AG20443 (cell line): ENCODE results near the gene IL1RN.

ENCODE experiments used
- DNase-seq: peaks from one replicate; pipeline ENCODE4 v3.0.0; 2012; ENCODE audit warnings: low spot score, mixed read lengths

IL1RN gene

DNA sequence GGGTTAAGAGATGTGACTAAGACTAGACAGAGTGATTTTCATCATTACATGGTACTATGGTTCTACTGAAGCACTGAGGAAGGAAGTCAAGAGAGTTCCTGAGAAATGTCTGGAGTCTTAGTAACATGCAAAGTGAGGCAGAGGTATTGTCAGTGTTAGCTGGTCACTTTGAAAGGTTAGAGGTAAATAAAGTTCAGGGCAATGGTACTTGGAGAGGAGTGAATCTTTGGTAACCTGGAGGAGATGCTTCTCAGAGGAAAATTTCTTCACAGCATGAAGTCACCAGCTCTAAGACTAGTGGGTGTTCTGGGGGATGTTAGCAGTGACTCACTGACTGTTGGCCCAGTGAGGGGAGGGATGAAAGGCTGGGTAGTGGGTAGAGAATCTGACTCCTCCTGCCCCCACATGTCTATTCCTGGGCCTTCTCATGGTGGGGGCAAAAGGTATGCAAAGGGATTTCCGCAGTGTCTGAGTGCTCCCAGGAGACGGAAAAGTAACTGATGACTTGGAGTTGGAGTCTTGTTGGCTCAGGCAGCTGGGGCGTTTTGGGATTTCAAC, 23.3 kb upstream of the IL1RN start:
- DNase-seq: no peak

DNA sequence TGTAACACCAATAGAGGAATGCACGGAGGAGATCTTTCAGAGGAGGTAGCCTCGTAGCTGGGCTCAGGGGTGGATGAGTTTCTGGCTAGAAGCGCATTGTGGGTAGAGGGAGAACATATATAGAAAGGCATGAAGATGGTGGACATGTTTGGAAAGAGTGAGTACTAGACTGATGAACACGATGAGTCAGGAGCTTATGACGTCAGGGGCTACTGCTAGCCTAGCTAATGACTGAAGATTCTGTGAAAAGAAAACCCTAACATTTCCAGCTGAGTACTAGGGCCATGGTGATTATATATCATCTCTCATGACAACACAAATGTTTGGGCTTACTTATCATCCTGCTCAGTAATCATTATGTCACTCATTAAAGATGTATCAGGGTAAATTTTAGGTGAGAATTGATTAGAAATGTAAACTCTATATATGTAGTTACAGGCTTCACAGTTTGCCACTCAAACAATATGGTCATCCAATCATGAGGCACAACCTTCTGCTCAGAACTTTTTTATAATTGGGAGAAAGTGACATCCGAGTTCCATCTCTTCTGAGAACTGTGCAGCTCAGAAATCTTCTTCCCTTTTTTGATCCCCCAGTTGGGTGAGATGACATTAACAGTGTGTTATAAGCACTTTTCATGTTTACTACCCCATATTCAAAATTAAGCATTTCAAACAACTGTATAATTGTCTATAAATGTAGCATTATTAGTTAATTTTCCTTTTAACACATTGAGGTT, 22.2 kb upstream of the IL1RN start:
- DNase-seq: peak; percentile 43

DNA sequence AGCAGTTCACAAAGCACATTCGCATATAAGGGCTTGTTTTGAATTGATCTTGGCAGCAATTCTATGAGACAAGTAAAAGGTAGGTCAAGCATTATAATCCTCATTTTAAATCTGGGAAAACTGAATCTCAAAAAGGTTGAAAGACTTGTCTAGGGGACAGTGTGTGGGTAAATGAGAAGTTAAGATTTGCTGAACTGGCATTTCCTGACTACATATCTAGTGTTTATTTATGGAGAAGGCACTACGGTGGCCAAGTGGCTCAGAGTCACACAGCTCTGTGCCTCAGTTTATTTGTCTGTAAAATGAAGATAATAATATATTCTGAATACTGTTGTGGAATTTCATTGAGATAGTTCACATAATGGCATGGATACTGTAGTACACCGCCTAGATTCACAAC, 16.3 kb upstream of the IL1RN start:
- no peak for DNase-seq

DNA sequence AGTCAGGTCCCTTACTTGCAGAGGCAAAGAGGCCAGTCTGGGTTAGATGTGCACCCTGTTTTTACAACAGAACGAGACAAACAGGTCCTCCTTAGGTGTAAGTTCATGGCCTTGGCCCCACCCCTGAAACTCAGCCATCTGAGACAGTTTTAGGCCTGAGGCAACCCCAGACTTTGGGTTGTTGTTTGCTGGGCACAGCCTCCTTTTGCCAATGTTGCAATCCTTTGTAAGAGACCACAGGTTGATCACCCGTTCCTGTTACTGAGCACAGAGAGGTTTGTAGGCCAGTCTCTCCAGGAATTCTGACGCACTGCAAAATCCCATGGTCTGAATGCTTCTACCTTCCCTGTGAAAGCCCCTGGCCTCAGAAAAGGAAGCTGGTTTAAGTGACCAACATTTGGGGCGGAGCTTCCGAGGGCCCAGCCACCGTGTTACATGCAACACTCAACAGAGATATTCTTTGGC, 15.5 kb upstream of the IL1RN start:
- no peak for DNase-seq

DNA sequence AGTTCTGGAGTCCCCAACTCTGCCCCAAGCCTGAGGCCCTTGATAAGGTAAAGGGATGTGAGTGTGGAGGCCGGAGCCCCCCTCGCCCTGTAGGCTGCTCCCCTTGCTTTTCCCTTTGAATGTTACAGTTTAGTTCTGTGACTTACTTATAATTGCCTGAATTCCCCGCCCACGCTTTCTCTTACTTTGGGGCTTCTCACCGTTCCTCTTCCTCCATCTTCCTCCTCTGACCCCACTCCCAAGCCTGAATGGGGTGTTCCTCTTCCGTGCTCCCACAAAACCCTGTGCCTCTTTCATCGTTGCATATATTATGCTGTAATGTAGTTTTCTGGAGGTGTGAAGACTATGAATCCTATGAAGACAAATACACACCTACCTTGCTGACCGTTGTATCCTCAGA, 15.0 kb upstream of the IL1RN start:
- no peak for DNase-seq

DNA sequence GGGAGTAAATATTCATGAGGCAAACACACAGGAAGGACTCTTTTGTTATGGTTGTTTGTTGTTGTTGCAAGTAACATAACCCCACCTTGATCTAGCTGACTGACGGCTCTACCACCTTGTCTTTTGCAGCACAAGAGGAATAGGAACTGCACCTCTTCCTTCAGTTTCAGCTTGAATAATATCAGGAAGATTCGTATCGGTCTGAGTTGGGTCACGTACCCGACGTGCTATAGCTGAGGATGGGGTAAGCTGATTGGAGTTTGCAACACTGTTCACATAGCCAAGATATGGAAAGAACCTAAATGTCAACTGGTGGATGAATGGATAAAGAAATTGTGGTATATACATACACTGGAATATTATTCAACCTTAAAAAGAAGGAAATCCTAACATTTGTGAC, 14.5 kb upstream of the IL1RN start:
- no peak for DNase-seq

DNA sequence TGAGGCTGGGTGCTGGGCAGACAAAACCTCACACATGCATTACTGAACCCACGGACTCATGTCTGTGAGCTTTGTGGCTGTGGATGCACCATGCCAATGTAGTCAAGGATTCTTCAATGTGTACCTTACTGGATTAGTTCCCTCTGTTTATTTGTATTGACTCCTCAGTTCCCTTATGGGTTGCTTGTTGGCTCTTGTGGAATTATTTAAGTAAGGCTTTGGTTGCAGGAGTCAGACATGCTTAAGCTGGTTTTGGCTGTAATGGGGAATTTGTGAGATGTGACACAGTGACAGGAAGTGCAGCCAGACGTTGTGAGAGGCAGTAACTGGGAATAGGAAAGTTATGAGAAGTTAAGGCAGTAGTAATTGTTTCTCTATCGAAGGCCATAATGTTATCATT, 13.6 kb upstream of the IL1RN start:
- no peak for DNase-seq

DNA sequence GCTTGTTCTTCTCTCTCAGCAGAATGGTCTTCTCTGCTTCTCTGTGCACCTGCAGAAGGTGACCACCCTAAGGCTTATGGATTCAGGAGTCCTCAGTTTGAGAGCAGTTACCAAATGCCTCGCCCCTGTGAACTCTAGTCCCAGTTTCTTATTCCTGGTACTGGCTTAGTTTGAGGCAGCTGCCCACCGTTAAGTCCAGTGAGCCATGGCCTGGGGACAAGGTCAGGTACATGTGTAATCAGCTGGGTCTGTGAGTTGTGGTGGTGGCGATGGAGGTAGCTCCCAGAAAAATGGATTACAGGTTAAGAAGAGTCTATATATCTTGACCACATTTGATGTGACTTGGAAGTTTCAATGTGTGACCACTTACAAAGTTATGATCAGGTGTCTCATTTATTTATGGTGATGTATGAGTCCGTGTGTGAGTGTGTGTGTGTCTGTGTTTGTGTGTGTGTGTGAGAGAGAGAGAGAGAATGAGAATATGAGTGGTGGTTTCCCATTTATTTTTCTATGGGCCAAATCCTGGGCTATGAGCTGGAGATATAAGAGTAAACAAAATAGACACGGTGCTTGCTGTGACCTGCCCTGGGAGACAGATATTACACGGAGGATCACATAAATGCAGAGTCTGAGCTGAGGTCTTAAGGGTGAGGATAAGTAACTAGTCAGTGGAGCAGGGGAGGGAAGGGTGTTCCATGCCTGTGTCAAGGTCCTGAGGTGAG, 13.0 kb upstream of the IL1RN start:
- no peak for DNase-seq

DNA sequence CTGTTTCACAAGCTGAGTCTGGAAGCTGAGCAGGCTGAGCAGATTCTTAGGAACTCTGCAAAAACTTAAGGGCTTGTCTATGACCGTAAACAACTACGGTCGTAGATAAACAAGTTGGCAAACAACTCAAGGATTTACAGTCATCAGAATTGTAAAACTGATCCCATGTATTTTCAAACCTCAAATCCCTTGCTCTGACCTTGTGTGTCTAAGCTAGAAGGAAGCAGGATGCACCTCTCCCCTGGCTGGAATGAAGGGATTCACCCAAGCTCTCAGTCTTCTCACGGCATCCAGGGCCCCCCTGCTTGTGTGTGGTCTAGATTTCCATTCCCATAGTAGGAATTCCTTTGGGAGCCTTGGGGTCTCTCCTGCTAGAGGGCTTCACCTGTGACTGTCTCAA, 12.4 kb upstream of the IL1RN start:
- DNase-seq: no peak

DNA sequence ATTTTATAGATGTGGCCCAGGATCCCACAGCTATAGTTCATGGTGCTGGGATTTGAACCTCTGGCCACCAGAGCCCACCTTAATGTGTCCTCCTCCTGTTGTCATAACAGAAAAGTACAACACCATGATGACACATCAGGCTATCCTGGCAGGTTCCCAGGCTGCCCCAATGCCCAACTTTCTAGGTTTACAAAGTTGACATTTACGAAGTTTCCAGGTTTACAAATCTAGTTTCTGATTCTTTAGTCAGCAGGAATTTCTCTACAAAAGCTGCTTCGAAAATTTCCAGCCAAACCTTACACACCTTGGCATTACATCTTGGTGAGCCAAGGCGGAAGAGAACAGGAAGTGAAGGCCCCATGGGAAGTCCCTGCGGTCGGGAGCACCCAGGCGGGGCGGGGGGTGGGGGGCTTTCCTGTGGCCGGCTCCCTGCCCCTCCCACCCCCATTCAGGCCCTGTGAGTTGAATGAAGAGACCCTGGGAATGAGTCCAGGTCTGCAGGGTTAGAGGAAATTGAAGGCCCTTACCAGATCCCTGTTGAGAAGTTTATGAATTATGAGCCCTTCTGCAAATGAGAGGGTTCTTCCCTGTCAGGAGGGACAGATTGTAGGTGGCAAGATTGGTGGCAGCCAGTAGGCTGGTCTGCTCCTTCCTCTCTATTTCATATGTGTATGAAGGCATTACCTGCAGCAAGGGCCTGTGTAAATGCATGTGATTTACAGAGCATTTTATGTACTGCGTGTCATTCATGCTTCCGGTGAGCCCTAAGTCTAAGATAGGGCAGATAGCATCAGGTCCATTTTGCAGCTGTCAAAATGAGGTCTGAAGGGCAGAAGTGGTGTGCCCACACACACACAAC, 11.1 kb upstream of the IL1RN start:
- DNase-seq: no peak

DNA sequence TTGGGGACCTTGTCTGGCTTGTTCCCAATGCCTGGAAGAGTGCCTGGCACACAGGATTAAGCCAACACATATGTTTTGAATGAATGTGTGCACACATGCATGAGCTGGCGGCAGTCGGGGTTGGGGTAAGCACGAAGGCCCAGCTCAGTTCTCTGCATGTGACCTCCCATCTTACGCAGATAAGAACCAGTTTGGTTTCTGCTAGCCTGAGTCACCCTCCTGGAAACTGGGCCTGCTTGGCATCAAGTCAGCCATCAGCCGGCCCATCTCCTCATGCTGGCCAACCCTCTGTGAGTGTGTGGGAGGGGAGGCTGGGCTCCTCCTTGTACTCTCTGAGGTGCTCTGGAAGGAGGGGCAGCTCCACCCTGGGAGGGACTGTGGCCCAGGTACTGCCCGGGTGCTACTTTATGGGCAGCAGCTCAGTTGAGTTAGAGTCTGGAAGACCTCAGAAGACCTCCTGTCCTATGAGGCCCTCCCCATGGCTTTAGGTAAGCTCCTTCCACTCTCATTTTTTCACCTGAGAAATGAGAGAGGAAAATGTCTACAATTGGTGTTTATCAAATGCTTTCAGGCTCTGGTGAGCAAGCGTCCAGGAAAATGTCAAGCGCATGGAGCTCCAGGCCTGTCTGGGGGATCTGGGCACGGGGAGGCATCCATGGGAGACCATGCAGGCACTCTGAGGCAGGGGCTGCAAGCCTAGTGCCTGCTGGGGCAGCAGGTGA, 9.7 kb upstream of the IL1RN start:
- DNase-seq: peak; percentile 93

DNA sequence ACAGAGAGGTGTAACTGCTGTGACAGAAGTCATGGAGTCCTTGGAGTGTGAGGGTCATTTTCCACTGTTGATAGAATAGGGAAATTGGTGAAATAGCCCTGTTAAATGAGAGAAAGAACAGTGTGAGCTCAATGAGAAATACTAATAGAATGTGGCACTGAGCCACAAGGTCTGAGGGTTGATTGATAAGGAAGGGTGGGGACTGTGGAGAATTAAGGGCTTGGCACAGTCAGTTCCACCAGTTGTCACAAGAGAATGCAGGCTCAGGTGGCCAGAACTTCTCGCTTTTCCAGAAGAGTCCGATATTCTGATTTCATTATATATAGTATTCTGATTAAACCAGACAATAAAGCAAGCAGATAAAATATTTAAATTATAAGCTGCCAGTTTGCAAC, 9.1 kb upstream of the IL1RN start:
- no peak for DNase-seq

DNA sequence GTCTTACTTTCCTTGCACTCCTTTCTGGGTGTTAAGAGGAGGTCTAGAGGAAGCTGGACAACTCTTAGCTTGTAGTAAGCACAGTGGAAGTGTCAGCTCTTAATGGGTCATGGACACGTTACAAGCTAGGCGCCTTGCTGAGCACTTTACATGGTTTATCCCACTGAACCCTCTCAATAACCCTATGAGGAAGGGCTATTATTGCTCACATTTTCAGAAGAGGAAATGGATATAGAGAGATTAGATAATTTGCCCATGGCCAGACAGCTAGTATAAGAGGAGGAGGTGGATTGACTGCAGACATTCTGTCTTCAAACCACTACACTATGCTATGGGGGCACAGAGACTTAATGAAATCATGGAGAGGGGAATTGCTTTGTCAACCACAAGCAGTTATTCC, 8.3 kb upstream of the IL1RN start:
- DNase-seq: no peak

DNA sequence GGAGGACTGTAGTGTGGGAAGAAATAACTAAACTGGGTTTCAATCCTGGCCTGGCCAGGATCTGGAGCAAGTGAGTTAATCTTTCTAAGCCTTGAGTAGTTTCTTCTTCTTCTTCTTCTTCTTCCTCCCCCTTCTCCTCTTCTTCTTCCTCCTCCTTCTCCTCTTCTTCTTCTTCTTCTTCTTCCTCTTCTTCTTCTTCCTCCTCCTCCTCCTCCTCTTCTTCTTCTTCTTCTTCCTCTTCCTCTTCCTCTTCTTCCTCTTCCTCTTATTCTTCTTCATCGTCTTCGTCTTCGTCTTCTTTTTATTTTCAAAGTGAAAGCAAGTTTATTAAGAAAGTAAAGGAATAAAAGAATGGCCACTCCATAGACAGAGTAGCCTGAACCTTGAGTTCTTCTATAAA, 6.5 kb upstream of the IL1RN start:
- no peak for DNase-seq

DNA sequence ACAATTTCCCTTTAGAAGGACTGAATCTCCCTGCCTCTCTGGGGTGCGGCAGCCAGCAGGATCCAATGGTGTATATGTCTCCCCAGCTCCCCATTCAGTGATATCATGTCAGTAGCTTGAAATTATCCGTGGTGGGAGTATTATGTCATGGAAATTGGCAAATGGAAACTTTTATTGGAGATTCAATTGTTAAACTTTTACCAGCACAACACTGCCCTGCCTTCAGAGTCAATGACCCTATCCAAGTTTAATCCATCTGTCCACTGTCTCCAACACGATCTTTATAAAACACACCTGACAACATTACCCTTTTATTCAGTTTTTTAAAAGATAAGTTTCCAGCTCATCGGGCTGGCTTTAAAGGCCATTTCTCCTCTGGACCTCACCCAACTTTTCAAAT, 5.0 kb upstream of the IL1RN start:
- no peak for DNase-seq

DNA sequence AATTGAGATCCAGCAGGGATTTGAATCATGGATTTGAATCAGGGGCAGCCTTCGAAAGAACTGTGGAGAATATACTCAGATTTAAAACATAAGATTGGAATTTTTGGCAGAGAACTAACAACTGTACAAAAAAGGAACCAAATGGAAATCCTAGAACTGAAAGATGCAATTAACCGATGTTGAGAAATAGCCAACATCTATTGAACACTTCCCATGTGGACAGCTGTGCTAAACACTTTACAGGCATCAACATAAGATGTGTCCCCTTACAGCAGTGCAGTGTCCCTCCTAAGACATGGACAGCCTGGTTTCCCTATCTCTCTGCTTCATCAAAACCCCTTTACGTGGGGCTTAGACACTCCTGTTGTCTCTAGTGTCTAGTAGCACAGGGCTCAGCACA, 3.7 kb upstream of the IL1RN start:
- DNase-seq: no peak

DNA sequence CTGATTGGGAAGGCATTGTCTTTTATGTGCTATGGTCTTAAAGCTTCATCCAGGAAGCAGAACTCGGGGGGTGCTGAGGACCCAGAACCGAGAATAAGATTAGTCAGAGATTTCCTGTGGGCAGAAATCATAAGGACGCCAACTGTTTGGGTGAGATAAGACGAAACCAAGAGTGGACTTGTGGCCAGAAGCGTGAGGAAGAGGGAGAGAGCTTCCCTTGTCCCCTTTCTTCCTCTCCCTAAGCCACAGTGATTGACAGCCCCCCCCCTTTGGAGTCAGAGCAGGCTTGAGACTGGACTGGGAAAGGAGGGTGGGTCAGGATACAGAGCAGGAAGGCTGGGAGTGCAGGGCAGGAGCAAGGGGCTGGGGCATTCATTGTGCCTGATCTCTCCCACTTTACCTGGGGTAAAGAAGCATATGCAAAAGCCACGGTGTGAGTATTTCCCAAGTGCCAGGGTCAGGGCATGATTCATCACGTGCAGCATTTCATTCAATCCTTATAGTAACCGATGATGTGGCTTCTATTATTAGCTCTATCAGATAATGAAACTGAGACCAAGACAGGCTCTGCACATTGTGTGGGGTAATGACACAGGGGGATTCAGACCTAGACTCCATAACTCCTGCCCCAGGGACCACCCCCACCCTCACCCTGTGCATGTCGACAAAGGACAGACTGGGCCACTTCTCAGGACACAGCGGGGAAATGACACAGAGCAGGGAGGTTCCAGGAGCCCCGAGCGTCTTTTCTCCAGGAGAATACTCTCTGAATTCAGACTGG, 3.0 kb upstream of the IL1RN start:
- DNase-seq: peak; percentile 46

DNA sequence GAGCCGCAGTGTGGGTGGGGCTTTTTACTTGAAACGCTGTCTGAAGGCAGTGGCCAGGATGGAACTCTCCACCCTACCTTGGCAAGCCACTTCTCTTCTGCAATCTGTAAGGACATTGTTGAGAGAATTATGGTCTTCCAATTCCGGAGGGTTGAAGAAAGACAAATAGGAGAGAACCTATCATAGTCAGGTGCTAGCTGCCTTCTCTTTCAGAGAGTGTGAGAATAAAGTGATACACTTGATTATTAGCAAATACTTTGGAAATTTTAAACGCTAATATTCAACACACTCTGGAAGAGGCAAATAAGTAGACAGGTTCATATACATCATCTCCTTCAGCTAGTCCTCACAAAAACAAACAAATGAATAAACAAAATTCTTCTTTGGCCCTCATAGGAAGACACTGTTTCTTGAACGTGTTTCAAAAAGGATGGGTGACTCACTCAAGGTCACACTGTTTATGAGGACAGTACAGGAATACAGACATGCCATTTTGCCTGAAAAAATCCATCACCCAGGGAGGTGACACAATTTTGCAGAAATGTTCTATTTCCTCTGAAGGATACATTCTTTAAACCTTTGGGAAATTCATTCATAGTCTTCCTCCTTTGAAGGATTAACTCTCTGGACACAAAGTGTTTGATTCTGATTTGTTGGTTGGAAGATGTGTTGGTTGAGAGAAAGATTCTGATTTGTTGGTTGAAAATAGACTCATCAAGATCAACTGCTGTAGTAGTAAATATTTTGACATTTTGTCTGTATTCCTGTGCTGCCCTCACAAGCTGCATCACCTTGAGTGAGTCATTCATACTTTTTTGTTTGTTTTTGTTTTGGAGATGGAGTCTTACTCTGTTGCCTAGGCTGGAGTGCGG, 2.2 kb upstream of the IL1RN start:
- no peak for DNase-seq

DNA sequence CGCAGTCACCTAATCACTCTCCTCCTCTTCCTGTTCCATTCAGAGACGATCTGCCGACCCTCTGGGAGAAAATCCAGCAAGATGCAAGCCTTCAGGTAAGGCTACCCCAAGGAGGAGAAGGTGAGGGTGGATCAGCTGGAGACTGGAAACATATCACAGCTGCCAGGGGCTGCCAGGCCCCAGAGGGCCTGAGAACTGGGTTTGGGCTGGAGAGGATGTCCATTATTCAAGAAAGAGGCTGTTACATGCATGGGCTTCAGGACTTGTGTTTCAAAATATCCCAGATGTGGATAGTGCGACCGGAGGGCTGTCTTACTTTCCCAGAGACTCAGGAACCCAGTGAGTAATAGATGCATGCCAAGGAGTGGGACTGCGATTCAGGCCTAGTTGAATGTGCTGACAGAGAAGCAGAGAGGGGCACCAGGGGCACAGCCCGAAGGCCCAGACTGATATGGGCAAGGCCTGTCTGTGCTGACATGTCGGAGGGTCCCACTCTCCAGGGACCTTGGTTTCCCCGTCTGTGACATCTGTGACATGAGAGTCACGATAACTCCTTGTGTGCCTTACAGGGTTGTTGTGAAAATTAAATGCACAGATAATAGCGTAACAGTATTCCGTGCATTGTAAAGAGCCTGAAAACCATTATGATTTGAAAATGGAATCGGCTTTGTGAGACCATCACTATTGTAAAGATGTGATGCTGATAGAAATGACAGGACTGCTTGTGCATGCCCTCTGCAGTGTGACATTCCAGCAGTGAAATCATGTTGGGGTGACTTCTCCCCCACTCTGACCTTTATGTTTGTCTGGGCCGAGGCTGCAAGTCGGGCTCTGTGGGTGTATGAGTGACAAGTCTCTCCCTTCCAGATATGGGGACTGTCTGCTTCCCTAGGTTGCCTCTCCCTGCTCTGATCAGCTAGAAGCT, 510 bp downstream of the IL1RN start:
- no peak for DNase-seq
